Liver (tissue), 3 donors: Measurements from ENCODE around the gene SLC6A17.

Experiments used
- EGR1 ChIP-seq, 2 donors: IDR thresholded peaks; 2 replicates each; pipeline ENCODE4 v1.6.1; 2016 to 2018; ENCODE audit warnings: antibody characterized with exemption in 2 of 2, low read depth in 2 of 2
- YY1 ChIP-seq: IDR thresholded peaks from 2 replicates; pipeline ENCODE4 v1.6.1; 2016; ENCODE audit warnings: antibody characterized with exemption, mild to moderate bottlenecking
- TF ChIP-seq, protein P1 (sequence below): fragments of 150-350 bp; IDR thresholded peaks from 2 replicates; pipeline ENCODE4 v1.5.1; 2017; ENCODE audit warnings: improper control_type of control experiment, low read depth, low read length; ENCODE audit not compliant: missing input control
- TF ChIP-seq, protein P2 (sequence below): IDR thresholded peaks from 2 replicates; pipeline ENCODE4 v1.6.1; 2016; ENCODE audit warnings: antibody characterized with exemption, mild to moderate bottlenecking
- donor health status: healthy.
- donor health status: healthy.

DNA sequence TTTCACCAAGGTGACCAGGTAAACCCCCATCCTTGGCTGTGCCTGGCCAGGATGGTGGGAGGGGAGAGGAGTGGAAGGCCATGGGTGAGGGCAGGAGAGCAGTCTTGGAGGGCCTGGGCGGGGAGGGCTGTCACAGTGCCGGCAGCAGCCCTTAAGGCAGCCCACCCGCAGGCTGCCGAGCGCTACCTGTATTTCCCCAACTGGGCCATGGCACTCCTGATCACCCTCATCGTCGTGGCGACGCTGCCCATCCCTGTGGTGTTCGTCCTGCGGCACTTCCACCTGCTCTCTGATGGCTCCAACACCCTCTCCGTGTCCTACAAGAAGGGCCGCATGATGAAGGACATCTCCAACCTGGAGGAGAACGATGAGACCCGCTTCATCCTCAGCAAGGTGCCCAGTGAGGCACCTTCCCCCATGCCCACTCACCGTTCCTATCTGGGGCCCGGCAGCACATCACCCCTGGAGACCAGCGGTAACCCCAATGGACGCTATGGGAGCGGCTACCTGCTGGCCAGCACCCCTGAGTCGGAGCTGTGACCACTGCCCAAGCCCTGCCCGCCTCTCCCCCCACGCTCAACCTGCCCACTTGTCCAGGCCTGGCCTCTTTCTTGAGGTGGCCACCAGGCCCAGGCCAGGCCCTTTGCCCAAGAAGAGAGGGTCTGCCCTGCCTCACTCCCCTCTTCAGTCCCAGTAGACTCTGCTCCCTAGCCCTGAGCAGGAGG is 47.8 kb downstream of the SLC6A17 start:
- TF ChIP-seq, protein P1, sequence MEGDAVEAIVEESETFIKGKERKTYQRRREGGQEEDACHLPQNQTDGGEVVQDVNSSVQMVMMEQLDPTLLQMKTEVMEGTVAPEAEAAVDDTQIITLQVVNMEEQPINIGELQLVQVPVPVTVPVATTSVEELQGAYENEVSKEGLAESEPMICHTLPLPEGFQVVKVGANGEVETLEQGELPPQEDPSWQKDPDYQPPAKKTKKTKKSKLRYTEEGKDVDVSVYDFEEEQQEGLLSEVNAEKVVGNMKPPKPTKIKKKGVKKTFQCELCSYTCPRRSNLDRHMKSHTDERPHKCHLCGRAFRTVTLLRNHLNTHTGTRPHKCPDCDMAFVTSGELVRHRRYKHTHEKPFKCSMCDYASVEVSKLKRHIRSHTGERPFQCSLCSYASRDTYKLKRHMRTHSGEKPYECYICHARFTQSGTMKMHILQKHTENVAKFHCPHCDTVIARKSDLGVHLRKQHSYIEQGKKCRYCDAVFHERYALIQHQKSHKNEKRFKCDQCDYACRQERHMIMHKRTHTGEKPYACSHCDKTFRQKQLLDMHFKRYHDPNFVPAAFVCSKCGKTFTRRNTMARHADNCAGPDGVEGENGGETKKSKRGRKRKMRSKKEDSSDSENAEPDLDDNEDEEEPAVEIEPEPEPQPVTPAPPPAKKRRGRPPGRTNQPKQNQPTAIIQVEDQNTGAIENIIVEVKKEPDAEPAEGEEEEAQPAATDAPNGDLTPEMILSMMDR = no peak
- no peak for TF ChIP-seq EGR1 (IDR thresholded peaks at IDR 0.05; ENCODE audit: low read depth in 2 of 2)
- TF ChIP-seq, protein P2, sequence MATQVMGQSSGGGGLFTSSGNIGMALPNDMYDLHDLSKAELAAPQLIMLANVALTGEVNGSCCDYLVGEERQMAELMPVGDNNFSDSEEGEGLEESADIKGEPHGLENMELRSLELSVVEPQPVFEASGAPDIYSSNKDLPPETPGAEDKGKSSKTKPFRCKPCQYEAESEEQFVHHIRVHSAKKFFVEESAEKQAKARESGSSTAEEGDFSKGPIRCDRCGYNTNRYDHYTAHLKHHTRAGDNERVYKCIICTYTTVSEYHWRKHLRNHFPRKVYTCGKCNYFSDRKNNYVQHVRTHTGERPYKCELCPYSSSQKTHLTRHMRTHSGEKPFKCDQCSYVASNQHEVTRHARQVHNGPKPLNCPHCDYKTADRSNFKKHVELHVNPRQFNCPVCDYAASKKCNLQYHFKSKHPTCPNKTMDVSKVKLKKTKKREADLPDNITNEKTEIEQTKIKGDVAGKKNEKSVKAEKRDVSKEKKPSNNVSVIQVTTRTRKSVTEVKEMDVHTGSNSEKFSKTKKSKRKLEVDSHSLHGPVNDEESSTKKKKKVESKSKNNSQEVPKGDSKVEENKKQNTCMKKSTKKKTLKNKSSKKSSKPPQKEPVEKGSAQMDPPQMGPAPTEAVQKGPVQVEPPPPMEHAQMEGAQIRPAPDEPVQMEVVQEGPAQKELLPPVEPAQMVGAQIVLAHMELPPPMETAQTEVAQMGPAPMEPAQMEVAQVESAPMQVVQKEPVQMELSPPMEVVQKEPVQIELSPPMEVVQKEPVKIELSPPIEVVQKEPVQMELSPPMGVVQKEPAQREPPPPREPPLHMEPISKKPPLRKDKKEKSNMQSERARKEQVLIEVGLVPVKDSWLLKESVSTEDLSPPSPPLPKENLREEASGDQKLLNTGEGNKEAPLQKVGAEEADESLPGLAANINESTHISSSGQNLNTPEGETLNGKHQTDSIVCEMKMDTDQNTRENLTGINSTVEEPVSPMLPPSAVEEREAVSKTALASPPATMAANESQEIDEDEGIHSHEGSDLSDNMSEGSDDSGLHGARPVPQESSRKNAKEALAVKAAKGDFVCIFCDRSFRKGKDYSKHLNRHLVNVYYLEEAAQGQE = no peak
- no peak for TF ChIP-seq YY1
